ENCODE results near the gene FTO.
A peak's percentile ranks its signal among the peaks of the same experiment; 100 is the strongest.
"Not testable (repeated sequence)": the region's sequence is repeated elsewhere in the genome, so short reads cannot be mapped to it uniquely, and the experiment has no call there.

The FTO gene

GRCh38 chr16:53703590-53704444, at the start of gene FTO, which contains the start of gene RPGRIP1L:
TSS of gene FTO (plus strand) at chr16:53704156.
TSS of gene RPGRIP1L (minus strand) at chr16:53703859. CDS start at chr16:53700723, 3,136 bp downstream.
- DNase-seq (ENCODE audit: low read depth in 2 of 2), result peak; percentile 98

- DNase-seq (ENCODE audit: low read depth in 2 of 2), result no peak
These were observed 49.0 kb upstream of the FTO start for GRCh38 chr16:53654946-53655345.

- DNase-seq (ENCODE audit: low read depth in 2 of 2), result no peak
These were observed 41.9 kb upstream of the FTO start for GRCh38 chr16:53662072-53662471.

- DNase-seq (ENCODE audit: low read depth in 2 of 2), result peak in 1 of 2 donors; percentile 7
These were observed 39.1 kb upstream of the FTO start for GRCh38 chr16:53664724-53665345.

- DNase-seq (ENCODE audit: low read depth in 2 of 2), result no peak
These were observed 37.1 kb upstream of the FTO start for GRCh38 chr16:53666786-53667415.

- no peak for DNase-seq (ENCODE audit: low read depth in 2 of 2)
These were observed 35.1 kb upstream of the FTO start for GRCh38 chr16:53668869-53669268.

GRCh38 chr16:53672461-53672860, 31.5 kb upstream of the FTO start:
- no peak for DNase-seq (ENCODE audit: low read depth in 2 of 2)

- no peak for DNase-seq (ENCODE audit: low read depth in 2 of 2)
These were observed 30.8 kb upstream of the FTO start for GRCh38 chr16:53673189-53673588.

- no peak for DNase-seq (ENCODE audit: low read depth in 2 of 2)
These were observed 25.8 kb upstream of the FTO start for GRCh38 chr16:53678155-53678554.

GRCh38 chr16:53678756-53679343, 25.1 kb upstream of the FTO start:
- no peak for DNase-seq (ENCODE audit: low read depth in 2 of 2)

- no peak for DNase-seq (ENCODE audit: low read depth in 2 of 2)
These were observed 23.2 kb upstream of the FTO start for GRCh38 chr16:53680756-53681155.

GRCh38 chr16:53681354-53681753, 22.6 kb upstream of the FTO start:
- no peak for DNase-seq (ENCODE audit: low read depth in 2 of 2)

- DNase-seq (ENCODE audit: low read depth in 2 of 2), result not testable (repeated sequence)
These were observed 18.6 kb upstream of the FTO start for GRCh38 chr16:53685334-53685733.

GRCh38 chr16:53686710-53687109, 17.2 kb upstream of the FTO start:
- DNase-seq (ENCODE audit: low read depth in 2 of 2), result no peak

- no peak for DNase-seq (ENCODE audit: low read depth in 2 of 2)
These were observed 14.3 kb upstream of the FTO start for GRCh38 chr16:53689636-53690035.

- no peak for DNase-seq (ENCODE audit: low read depth in 2 of 2)
These were observed 13.2 kb upstream of the FTO start for GRCh38 chr16:53690771-53691170.

GRCh38 chr16:53692146-53692545, 11.8 kb upstream of the FTO start:
- no peak for DNase-seq (ENCODE audit: low read depth in 2 of 2)

GRCh38 chr16:53693320-53693719, 10.6 kb upstream of the FTO start:
- no peak for DNase-seq (ENCODE audit: low read depth in 2 of 2)

GRCh38 chr16:53695070-53695469, 8.9 kb upstream of the FTO start:
- DNase-seq (ENCODE audit: low read depth in 2 of 2), result no peak

- DNase-seq (ENCODE audit: low read depth in 2 of 2), result not testable (repeated sequence)
These were observed 5.7 kb upstream of the FTO start for GRCh38 chr16:53698271-53698670.

- no peak for DNase-seq (ENCODE audit: low read depth in 2 of 2)
These were observed 473 bp downstream of the FTO start for GRCh38 chr16:53704445-53704813.

GRCh38 chr16:53707671-53708070, 3.7 kb downstream of the FTO start:
- no peak for DNase-seq (ENCODE audit: low read depth in 2 of 2)
